UCSD-AML1 (cell line): Measurements from ENCODE around the gene MYBBP1A.

Experiments
- DNase-seq: peaks from one replicate; lab custom pipeline; 2025; ENCODE audit not compliant: unreplicated experiment; lab: John Stamatoyannopoulos, UW

The MYBBP1A gene

DNA sequence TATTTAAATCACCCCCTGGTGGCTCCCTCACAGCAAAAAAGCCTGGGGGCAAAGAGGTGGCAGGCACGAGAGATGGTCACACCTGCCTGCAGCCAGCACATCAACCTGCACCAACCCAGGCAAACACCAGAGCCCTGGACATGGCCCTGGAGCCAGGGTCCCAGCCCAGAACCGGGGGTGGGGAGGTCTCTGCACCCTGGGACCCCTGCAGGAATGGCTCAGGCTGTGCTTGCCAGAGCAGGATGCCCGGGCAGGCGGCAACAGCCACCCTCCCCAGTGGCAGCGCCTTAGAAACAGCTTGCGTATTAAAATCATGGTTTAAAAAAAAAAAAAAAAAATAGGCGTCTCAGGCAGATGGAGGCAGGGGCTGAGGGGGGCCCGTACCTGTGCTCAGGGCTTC is 16.2 kb downstream of the MYBBP1A start:
- no peak for DNase-seq

DNA sequence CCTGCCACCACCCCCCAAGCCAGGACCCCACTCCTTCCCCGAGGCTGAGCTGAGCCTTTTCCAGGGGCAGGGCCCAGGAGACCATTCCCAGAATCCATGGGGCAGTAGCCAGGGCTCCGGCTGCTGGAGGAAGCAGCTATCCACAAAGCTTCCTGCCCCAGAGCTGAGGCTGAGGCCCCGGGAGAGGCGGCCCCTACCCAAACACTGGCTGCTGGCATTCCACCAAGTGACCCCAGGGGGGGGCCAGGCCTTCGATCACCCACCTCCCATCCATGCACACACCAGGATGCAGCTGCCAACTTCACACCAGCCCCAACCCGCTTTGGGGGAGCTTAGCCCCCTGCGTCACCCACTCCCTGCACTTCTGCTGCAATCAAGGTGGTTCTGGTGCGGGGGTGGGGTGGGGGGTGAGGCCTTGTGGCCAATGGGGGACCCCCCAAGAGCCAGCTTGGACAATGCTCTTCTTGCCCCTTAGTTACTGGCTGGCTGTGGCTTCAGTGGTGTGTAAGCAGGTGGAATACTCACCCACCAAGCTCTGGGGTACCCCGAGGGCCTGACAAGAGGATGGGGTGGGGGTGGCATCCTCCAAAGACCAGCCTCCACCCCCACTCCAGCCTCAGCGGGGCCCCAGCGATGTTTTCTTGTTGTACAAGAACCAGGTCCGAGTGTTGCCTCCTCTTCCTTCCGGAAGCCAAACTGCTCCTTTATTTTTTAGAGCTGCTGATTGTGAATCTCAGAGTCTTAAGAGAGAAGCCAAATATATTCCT is 16.8 kb downstream of the MYBBP1A start:
- DNase-seq, result no peak

DNA sequence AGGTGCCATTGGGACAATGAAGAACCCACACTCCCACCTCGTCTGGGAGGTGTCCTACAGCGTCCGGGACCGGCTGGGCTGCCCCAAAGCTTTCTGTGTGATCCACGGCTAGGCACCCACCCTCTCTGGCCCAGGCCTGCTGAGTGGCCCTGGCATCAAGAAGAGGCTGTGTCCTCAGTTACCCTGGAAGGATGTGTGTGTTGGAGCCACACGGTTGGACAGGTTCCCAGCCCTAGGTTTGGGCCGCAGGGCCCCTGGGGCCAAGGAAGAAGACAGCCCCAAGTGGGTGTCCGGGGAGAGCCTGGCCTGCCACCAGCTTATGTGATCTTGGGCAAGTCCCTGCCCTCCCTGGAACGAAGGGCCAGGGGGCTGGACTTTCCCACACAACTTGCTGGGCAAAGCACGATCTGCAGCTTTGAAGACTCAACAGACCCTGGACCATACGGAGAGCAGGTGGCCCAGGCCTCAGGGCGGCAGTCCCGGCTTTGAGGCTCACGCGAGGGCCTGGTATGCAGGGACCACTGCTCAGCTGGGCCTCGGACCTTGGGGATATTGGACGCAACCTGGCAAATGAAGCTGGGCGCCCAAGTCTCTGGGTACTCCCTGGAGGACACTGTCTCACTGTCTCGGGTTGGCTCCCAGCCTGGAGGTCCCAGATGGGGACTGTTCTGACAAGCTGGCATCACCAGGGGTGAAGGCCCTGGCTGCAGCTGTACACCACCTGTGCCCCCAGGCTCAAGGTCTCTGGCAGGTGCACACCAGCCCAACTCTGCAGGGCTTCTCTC is 17.5 kb downstream of the MYBBP1A start:
- no peak for DNase-seq

DNA sequence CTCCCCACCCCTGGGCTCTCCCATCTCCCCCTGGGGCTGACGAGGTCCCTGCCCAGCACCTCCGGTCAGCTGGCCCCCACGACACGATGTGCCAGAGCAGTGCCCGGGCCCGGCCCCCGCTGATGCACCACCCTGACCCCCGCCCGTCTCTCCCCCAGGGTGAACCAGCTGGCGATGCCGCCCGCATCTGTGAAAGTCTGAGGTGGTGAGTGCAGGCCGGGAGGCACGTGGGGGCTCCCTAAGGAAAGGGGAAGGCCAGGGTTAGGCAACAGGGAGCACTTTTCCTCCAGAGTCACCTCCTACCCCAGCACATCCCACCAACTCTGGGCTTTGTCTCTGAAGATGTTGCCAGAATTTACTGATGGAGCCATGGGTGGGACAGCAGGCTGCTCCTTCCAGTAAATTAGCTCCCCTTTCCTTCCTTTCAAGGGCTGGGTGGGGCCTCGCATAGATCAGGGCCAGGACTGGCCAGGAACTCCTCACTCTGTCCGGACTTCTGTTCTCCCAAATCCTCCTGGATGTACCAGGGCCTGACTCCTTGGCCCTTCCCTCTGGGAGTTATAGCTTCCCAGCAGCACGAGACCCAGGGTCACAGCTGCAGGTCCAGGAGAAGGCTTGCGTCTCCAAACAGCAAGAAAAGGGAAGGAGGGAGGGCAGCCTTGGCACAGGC is 18.3 kb downstream of the MYBBP1A start:
- no peak for DNase-seq

DNA sequence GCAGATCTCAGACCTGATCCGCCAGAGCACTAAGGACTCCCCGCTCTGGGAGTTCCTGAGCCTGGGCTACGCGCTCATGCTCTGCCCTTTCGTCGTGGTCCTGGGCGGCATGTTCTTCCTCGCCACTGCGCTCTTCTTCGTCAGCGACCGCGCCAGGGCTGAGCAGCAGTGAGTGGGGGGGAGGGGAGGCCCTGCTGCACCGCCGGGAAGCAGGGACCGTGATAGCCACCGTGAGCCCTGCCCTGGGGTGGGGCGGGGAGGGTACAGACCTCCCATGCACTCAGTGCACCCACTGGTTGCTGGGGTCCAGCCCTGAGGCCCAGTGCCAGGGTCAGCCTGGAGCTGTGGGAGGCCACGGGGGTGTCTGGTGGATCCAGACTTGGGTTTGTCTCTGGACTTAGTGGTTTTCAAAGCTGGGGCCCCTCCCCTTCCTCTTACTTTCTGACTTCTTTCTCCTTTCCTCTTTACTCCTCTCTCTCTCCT is 18.9 kb downstream of the MYBBP1A start:
- DNase-seq, result no peak

DNA sequence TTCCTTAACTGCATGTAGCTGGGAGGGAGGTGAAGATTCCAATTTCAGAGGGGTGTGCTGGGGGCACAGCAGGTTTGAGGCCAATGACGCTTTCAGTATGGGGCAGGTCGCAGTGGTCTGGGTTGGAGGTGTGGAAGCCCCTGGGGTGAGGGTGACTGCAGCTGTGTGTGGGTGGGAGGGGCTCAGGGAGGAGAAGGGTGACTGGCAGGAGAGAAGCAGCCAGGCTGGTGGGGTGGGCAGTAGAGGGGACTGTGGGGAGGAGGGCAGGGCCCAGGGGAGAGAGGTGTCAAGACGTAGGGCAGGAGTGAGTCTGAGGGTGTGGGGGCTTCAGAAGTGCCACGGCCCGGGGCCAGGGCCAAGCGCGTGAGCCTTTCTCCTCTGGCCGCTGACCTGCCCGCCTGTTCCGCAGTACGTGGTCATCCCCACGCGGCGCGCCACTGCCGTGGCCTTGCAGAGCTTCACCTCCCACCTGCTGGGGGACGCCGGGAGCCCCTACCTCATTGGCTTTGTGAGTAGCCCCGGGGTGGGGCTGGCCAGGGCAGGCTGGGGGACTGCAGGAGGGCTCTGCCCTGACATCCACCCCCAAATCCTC is 19.4 kb downstream of the MYBBP1A start:
- DNase-seq, result no peak

DNA sequence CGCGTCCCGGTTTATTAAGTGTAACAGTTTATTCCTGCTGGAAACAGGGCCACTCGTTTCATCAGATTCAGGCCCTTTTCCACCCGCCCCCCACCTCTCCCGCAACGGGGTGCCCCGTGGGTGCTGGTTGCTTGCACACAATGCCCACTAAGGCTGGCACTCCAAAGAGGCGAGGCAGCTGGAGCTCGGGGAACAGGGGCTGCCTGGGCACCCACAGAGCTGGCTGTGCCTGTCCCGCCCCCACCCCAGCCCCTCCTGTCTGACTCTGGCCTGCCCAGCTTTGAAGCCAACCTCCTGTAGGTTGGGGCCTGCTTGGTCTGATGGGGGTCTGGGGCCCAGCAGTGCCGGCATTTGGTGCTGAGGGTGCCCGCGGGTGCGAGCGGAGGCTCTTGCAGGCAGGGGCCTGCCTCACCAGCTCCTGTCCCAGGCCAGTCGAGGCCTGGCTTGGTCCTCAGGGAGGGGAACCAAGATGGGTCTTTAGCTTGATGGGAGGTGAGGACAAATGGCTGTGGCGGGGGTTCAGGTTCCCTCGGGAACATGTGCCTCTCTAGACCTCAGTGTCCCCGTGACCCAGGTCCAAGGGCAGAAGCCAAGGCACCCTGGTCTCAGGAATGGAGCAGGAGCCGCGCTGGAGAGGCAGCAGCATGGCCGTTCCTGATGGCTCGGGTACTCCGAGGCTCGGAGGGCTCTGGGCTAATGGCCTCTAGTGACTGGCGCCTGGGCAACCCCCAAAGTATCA is 20.1 kb downstream of the MYBBP1A start:
- no peak for DNase-seq

DNA sequence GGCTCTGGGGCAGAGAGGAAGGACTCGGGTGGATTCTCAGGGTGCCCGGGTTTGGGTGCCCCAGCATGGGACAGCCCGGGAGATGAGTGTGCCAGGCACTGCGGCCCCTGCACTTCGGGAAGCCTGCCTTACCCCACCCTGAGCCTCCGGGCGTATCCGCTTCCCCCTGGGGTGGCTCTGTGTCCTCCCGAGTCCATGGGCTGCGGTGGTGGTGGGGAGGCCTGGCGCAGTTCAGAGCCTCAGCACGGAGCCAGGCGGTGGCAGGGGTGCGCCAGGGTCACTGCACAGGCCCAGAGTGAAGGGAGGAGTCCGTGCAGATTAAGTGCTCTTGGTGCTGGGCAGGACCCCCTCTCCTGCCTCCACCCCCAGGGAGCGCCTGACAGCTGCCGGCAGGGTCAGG is 20.7 kb downstream of the MYBBP1A start:
- DNase-seq, result no peak

DNA sequence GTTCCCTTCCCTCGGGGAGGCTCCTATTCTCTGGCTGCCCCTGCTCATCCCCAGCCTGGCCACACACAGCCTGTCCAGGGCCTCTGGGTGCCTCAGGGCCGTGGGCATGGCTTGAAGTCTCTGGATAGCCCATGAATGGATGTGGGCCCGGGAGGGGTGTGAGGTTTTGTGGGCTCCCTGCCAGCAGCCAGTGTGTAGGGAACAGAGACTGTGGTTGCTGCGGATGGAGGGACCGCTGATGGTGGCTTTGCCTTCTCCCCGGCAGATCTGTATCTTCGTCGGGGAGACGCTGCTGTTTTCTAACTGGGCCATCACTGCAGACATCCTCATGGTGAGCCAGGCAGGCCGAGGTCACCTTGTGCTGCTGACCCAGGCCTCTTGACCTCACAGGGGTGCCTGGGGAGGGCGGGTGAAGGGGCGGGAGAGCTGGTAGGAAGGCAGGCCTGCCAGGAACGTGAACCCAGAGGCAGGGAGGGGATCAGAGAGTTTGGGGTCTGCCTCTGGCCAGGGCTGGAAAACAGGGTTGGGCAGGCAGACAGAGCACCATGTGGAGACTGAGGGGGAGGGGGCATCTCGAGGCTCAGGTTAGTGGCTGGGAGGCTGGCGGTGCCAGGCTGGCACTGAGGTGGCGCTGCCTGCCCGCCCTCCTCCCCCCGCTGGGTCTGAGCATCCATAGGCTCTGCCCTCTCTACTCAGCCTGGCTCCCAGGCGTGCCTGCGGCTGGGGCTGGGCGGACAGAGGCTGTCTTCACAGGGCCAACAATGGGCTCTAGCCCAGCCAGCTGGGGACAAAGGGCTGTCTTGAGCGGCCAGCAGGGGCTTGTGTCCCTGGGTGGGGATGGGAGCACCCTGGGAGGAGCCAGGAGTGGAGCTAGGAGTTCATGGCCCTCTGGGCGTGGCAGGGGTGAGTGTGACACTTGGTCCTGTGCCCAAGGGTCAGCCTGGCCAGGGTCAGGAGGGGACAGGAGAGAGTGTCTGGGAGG is 21.4 kb downstream of the MYBBP1A start:
- peak; percentile 38 for DNase-seq

DNA sequence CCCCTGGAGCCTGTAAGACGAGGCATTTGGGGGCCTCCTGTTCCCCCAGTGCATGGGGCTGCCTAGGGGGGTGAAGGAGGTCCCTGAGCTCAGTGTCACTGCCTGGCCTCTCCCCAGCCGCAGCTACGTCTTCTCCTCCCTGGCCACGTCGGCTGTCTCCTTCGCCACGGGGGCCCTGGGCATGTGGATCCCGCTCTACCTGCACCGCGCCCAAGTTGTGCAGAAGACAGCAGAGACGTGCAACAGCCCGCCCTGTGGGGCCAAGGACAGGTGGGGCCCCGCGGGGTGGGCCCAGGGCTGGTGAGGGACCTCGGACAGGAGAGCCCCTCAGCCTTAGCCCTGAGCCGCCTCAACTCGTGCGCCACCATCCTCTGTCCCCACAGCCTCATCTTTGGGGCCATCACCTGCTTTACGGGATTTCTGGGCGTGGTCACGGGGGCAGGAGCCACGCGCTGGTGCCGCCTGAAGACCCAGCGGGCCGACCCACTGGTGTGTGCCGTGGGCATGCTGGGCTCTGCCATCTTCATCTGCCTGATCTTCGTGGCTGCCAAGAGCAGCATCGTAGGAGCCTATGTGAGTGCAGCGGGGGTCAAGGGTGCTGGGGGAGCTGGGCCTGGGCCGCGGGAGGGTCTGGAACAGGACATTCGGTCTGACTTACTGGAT is 22.2 kb downstream of the MYBBP1A start:
- no peak for DNase-seq

DNA sequence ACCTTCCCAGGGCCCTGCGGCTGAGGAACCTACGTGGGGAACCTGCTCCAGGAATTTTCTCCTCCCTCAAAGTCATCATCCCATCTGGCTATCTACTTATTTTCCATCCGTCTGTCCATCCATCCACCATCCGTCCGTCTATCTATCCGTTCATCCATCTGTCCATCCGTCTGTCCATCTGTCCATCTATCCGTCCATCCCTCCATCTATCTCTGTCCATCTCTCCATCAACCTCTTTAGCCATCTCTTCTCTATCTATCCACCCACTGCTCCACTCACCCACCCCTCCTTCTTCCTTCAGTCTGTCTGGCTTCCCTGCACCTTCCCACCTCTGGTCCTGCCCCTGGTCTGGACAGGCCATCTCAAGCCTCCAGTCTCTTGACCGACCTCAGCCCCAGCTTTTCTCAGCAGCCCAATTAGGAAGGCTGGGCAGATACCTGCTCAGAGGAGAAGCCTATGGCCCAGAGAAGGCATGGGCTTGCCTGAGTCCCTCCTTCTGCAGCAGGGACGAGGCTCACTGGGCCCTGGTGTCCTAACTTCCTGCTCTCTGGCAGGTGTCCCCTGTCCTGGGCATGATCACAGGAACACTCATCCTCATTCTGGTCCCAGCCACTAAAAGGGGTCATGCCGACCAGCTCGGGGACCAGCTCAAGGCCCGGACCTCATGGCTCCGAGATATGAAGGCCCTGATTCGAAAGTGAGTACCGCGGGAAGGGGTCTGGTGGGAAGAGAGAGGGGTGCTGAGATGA is 23.0 kb downstream of the MYBBP1A start:
- no peak for DNase-seq

DNA sequence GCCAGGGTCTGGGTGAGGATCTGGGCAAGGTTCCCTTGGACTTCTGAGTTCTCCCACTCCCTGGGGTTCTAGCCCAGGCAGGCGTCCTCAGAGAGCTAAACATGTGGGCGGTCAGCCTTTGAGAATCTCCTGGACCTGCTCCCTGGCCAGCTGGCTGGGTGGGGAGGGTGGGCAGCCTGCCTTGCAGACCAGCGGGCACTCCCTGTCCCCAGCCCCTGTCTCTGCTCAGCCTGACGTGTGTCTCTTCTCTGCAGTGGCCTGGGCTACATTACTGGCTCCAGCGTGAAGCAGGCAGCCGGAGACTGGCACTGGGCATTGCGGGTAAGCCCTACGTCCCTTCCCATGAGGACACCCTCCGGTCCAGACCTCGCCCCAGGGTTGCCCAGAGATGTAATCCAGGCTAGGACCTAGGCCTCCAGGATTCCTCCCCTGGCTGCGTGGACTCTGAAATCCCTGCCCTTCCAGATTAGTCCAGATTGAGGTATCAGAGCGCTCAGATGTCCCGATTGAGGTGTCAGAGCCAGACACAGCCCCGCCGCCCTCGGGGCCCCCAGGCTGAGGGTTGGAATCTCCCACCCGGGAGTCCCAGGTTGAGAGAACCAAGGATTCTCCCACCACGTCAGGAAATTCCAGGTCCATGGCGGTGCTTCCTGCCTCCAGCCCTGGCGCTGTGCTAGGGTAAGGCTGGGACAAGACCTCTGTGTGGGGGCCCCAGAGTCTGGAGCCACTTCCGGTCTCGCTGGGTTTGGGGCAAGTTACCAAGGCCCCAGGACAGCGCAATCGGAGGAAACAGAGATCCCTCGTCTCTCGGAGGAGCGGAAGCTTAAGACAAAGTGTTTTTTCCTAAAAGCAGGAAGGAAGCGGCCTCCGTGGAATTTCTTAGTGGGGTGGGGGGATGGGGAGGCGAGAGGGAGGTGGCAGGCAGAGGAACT is 24.1 kb downstream of the MYBBP1A start:
- peak; percentile 74 for DNase-seq

DNA sequence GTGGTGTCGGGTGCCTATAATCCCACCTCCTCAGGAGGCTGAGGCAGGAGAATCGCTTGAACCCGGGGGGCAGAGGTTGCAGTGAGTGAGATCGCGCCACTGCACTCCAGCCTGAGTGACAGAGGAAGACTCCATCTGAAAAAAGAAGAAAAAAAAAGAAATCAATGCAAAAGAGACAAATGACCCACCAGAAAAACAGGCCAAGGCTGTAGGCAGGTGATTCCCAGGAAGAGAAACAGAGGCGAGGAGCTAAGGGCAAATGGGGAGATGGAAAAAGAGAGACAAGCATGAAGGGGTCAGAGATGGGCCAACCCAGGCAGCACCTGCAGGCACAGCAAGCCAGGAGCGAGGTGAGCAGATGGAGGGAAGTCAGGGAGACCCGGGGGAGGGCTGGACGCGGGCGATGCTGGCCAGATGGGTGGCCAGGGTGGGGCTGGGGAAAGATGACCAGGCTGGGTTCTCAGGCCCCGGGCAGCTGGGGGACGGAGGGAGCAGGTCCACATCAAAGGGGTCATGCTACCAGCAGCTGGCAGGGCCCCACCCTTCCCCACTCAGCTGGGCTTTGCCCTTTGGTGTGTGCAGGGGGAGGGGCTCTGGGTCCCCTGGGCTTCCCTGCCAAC is 25.5 kb downstream of the MYBBP1A start:
- no peak for DNase-seq

DNA sequence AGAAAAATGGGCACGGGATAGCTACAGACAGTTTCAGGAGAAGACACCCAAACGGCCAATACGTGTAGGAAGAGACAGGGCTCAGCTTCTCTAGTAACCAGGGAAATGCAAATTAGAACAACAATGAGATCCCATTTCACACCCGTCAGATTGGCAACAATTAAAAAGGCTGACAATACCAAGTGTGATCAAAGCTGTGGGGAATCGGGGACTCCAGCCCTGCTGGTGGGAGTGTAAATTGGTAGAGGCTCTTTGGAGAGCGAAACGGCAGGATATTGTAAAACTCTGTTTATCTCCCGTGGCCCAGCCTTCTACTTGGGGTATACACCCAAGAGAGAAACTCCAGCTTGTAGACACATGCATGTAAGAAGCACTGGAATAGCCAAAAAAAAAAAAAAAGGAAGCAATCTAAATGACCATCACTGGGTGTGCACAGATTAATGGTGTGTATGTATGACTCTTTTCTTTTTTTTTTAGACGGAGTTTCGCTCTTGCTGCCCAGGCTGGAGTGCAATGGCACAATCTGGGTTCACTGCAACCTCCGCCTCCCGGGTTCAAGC is 27.5 kb downstream of the MYBBP1A start:
- DNase-seq, result no peak

DNA sequence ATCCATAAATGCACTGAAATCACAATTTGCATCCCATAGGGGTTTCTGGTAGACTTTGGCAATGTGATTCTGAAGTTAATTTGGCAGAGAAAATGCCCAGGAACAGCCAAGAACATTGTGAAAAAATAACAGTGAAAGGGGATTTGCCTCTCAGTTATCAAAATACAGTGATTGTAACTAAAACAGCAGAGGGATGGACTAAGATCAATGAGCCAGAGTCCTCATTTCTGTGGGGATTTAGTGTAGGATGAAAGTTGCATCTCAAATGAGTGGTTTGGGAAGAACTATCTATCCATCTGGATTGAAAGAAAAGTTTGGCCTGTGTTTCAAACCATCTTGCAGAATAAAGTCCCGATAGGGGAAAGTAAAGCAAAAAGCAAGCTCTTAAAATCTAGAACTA is 28.1 kb downstream of the MYBBP1A start:
- no peak for DNase-seq

DNA sequence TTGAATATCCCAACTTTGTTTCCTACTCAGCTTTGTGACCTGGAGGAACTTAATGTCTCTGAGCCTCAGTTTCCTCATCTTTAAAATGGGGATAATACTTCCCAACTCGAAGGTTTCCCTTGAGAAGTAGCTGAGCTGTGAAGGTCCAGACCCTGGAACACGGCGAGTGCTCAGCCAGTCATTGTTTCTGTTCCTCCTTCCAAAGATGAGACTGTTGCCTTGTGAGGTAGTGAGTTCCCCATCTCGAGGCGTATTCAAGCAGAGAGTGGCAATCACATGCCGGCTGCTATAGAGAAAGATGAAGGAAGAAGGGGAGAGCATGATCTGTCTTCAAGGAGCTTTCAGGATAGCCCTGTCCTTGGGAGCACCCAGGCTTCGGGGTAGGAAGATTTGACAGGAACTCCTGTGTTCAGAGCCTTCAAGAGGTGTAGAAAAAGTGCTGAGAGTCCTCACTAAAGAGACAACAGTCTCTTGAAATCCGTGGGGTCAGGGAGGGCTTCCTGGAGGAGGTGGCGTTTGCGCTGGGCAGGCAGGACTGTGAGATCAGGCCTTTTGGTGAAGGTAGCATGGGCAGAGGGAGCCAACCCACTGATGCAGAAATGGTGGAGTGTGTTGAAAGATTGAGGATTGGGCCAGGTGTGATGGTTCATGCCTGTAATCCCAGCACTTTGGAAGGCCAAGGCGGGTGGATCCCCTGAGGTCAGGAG is 29.3 kb downstream of the MYBBP1A start:
- no peak for DNase-seq
